GM19397 (cell line): ENCODE data around the gene MAOA.
"Not testable (repeated sequence)": the region's sequence is repeated elsewhere in the genome, so short reads cannot be mapped to it uniquely, and the experiment has no call there.

Experiments used
- ATAC-seq: cut with Tn5 transposase; IDR thresholded peaks from one replicate; pipeline ENCODE4 v1.9.1; 2021; ENCODE audit warnings: mild to moderate bottlenecking, moderate library complexity; ENCODE audit not compliant: unreplicated experiment

Gene MAOA

DNA sequence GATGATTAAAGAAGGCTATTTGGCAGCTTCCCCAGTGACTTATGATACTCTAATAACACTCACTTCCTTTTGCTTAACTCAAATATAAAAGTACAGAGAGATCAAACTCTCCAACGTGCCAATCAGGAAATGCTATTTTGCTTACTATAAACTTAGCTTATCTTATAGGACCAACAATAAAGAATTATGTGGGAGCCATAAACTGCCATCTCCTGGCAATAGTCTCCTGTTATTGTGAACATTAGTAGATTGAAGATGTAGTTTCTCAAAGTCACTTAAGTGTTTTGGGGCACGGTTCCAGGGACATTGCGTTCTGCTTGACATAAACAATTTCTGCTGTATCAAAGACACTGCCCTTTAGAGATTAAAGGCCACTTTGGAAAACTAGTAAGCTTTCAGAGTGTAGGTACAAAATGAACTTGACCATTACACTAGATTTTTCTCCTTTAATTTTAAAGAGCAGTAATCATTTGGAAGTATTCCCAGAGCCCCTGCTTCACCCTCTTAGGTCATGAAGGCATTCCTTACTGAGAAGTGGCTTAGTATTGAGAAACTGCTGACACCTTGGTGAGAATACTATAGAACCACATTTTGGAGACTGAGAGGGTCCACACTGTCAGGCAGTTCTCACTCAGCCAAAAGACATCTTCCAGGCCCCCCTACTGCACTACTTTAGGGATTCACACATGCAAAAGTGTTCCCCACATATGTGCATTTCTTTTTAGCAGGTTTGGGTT, 51.9 kb downstream of the MAOA start:
- ATAC-seq = no peak

- ATAC-seq = no peak
Measured at GRCh38 chrX:43716144-43716543, 60.0 kb downstream of the MAOA start.

GRCh38 chrX:43716696-43717095, 60.6 kb downstream of the MAOA start:
- ATAC-seq = no peak

GRCh38 chrX:43717161-43717560, 61.1 kb downstream of the MAOA start:
- no peak for ATAC-seq

- no peak for ATAC-seq
Measured at GRCh38 chrX:43718081-43718480, 62.0 kb downstream of the MAOA start.

DNA sequence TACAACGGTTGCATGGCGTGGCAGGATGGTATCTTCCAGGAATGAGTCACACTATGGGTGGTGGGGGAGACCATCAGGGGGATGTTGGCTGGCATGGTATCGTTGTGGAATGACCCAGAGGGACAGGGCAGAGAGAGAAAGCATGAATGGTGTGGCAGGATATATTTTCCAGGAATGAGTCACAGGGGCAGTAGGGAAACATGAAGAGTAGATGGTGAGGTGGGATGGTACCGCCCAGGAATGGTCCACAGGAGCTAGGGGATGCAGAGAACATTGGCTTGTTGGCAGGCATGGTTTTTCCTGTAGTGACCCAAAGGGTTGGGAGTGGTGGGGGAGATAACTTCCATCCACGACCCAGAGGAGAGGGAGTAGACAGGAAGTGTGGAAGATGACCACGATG, 62.4 kb downstream of the MAOA start:
- no peak for ATAC-seq

GRCh38 chrX:43718956-43719355, 62.9 kb downstream of the MAOA start:
- no peak for ATAC-seq

DNA sequence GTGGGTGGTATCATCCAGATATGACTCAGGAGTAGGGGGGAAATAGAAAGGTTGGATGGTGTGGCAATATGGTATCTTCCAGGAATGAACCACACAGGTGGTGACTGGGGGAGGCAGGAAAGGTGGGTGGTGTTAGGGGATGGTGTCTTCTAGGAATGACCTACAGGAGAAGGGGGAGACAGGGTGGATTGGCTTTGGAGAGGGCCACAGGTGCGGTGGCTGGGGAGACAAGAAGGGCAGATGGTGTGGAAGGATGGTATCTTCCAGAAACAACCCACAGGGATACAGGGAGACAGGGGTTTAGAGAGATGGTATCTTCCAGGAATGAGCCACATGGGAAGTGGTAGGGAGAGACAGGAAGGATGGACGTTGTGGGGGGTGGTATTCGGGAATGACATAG, 64.0 kb downstream of the MAOA start:
- ATAC-seq = no peak

DNA sequence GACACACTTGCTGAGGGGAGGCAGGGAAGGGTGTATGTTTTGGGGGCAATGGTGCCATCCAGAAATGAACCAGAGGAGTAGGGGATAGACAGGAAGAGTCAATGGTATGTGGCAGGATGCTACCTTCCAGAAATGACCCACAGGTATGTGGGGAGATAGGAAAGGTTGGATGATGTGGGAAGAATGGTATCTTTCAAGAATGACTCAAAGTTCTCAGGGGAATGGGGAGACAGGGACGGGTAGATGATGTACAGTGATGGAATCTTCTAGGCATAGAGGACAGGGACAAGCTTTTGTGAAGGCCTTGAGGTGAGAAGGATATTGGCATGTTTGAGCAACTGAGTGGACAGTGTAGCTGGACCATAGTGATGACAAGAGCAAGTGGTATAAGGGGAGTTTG, 64.9 kb downstream of the MAOA start:
- ATAC-seq = no peak

DNA sequence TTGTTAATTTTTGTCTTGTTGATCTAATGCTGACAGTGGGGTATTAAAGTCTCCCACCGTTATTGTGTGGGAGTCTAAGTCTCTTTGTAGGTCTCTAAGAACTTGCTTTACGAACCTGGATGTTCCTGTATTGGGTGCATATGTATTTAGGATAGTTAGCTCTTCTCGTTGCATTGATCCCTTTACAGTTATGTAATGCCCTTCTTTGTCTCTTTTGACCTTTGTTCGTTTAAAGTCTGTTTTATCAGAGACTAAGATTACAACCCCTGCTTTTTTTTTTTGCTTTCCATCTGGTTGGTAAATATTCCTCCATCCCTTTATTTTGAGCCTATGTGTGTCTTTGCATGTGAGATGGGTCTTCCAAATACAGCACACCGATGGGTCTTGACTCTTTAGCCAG, 69.1 kb downstream of the MAOA start:
- not testable (repeated sequence) for ATAC-seq

DNA sequence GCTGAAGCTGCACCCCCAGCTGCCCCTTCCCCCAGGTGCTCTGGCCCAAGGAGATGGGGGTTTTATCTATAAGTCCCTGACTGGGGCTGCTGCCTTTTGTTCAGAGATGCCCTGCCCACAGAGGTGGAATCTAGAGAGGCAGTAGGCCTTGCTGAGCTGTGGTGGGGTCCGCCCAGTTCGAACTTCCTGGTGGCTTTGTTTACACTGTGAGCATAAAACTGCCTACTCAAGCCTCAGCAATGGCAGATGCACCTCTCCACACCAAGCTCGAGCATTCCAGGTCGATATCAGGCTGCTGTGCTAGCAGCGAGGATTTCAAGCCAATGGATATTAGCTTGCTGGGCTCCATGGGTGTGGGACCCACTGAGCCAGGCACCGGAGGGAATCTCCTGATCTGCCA, 71.2 kb downstream of the MAOA start:
- not testable (repeated sequence) for ATAC-seq

DNA sequence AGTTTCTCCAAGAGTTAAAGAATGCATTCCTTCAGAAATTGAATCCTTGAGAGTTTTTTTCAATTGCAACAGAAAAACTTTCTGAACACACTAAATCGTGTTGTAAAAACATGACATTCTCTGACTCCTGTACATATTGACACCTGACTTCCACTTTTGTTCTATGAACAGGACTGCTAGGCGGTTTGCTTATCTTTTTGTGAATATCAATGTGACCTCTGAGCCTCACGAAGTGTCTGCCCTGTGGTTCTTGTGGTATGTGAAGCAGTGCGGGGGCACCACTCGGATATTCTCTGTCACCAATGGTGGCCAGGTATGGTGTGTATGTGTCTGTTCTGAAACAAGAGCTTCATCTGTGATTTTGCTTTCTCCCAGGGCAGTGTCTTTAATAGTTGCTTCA, 71.9 kb downstream of the MAOA start:
- no peak for ATAC-seq

DNA sequence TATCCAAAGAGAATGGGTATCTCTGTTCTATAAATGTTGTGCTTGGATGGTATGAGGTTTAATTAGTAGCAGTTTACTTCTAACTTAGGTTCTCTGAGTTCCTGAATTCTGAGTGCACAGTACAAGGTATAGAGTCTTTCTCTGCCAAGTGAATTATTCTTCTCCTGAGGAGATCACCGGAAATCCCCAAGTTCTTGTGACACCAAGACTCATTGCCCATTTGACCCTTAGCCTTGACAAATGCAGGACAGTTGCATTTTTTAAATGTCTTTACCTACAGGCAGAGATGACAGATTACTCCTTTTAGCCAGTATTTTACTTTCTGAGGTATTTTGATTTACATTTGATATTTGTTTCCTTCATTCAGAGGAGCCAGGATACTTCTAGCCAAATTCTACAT, 72.9 kb downstream of the MAOA start:
- no peak for ATAC-seq

DNA sequence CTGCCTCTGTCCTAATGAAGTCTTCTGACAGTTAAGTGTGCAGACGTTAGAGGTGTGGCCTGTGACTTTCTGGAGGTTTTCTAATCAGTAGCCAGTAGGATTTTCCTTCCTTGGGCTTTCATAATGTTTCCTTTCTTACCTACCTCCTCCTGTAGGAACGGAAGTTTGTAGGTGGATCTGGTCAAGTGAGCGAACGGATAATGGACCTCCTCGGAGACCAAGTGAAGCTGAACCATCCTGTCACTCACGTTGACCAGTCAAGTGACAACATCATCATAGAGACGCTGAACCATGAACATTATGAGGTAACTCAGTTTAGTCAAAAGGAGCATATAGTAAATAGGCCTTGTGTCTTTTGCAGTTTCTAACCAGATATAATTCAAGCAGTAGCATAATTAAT, 75.0 kb downstream of the MAOA start:
- no peak for ATAC-seq

DNA sequence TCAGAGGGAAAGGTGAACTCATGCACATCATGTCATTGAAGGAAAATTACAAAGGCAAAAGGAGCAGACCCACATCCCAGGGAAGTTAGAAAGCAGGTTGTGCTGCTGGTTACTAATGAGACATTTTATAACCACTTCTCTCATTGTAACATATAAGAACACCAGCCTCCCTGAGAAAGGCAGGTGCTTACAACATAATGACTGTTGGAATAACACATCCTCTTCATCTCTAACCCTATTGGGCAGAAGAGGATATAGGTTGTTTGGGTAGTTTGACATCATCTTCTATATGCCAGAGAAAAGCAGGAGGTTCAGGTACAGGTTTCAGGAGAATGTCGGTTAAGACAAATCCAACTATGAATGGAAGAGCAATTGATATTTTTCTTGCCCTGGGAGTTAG, 77.6 kb downstream of the MAOA start:
- no peak for ATAC-seq

GRCh38 chrX:43734444-43734843, 78.3 kb downstream of the MAOA start:
- ATAC-seq = no peak

GRCh38 chrX:43735534-43735933, 79.4 kb downstream of the MAOA start:
- ATAC-seq = no peak

GRCh38 chrX:43735957-43736356, 79.9 kb downstream of the MAOA start:
- no peak for ATAC-seq

DNA sequence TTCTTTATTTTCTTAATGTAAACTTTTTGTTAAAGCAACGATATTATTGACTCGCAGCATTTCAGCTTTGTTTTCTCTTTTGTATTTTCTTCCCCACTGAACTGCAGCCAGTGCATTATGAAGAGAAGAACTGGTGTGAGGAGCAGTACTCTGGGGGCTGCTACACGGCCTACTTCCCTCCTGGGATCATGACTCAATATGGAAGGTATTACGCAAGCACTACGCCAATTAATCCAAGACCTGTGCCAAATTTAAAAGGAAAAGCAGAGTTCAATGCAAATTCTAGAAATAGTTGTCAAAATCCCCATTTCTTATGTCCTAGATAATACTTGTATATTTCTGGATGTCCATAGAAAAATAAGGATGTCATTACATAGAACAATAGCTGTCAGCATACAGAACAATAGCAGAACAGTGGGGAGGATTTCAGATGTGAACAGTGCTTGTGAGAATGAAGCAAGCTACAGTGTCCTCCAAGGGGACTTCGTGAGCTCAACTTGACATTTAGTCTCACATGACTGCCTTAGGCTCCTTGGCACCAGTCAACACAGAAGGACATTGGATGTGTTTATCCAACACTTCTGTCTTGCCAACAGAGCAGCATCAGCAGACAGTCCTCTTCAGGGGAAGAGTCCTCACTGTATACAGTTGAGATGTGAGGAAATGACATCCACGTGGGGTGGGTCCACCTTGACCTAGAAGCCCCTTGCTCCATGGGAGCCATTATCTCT, 85.9 kb downstream of the MAOA start:
- ATAC-seq = no peak

GRCh38 chrX:43743100-43743822, 87.2 kb downstream of the MAOA start:
- no peak for ATAC-seq

GRCh38 chrX:43744284-43744683, 88.2 kb downstream of the MAOA start:
- no peak for ATAC-seq
